H9 (cell line): Measurements from ENCODE around the gene ARRDC2. TPM values are rescaled to one million over a fixed set of nuclear protein-coding genes. Genes with fewer than 3 reads are reported as not detected.

Source experiments
- DNase-seq: peaks from one replicate; pipeline ENCODE4 v3.0.0-alpha.2; 2017
- H2AFZ ChIP-seq: one replicate; pipeline ENCODE4 v1.6.1; 2013; ENCODE audit warnings: mild to moderate bottlenecking, low read length, control low read depth, moderate library complexity
- H2AK5ac ChIP-seq: 2 replicates; pipeline ENCODE4 v1.6.1; 2013; ENCODE audit warnings: low read length, control low read depth, mixed read lengths; ENCODE audit not compliant: insufficient read length
- H2BK120ac ChIP-seq: one replicate; pipeline ENCODE4 v1.6.1; 2013; ENCODE audit warnings: low read depth, mild to moderate bottlenecking, low read length, control low read depth, inconsistent platforms; ENCODE audit not compliant: poor library complexity, severe bottlenecking
- H2BK12ac ChIP-seq: 2 replicates; pipeline ENCODE4 v1.6.1; 2013; ENCODE audit warnings: low read length, control low read depth, mixed read lengths, low read depth; ENCODE audit not compliant: insufficient read length
- H2BK15ac ChIP-seq: 2 replicates; pipeline ENCODE4 v1.6.1; 2013; ENCODE audit warnings: low read depth, low read length, control low read depth
- H2BK20ac ChIP-seq: one replicate; pipeline ENCODE4 v1.6.1; 2013; ENCODE audit warnings: low read depth, mild to moderate bottlenecking, low read length, control low read depth, inconsistent platforms; ENCODE audit not compliant: poor library complexity, severe bottlenecking
- H2BK5ac ChIP-seq: 2 replicates; pipeline ENCODE4 v1.6.1; 2013; ENCODE audit warnings: low read length, control low read depth, mixed read lengths; ENCODE audit not compliant: insufficient read length
- H3K14ac ChIP-seq: 2 replicates; pipeline ENCODE4 v1.6.1; 2013; ENCODE audit warnings: low read length, control low read depth; ENCODE audit not compliant: insufficient read depth
- H3K18ac ChIP-seq: 2 replicates; pipeline ENCODE4 v1.6.1; 2013; ENCODE audit warnings: low read depth, mild to moderate bottlenecking, mixed read lengths, low read length, control low read depth; ENCODE audit not compliant: insufficient read length
- H3K23ac ChIP-seq: 2 replicates; pipeline ENCODE4 v1.6.1; 2013; ENCODE audit warnings: low read length, control low read depth, mixed read lengths, low read depth; ENCODE audit not compliant: insufficient read length
- H3K23me2 ChIP-seq: 2 replicates; pipeline ENCODE4 v1.6.1; 2013; ENCODE audit warnings: low read depth, mild to moderate bottlenecking, mixed read lengths, low read length, control low read depth; ENCODE audit not compliant: insufficient read length, poor library complexity, severe bottlenecking
- H3K27ac ChIP-seq: 2 replicates; pipeline ENCODE4 v1.5.1; 2013; ENCODE audit warnings: low read length, control low read depth, mixed read lengths, low read depth; ENCODE audit not compliant: insufficient read length
- H3K27me3 ChIP-seq: 2 replicates; pipeline ENCODE4 v1.6.1; 2013; ENCODE audit warnings: low read length, control low read depth, inconsistent platforms; ENCODE audit not compliant: insufficient read depth
- H3K4ac ChIP-seq: 2 replicates; pipeline ENCODE4 v1.6.1; 2013; ENCODE audit warnings: low read depth, mild to moderate bottlenecking, control low read depth, inconsistent platforms, low read length, moderate library complexity
- H3K4me1 ChIP-seq: 2 replicates; pipeline ENCODE4 v1.6.1; 2013; ENCODE audit warnings: low read length, control low read depth, inconsistent platforms; ENCODE audit not compliant: insufficient read depth
- H3K4me2 ChIP-seq: 2 replicates; pipeline ENCODE4 v1.6.1; 2013; ENCODE audit warnings: low read length, control low read depth, mixed read lengths; ENCODE audit not compliant: insufficient read length, insufficient read depth
- H3K56ac ChIP-seq: 2 replicates; pipeline ENCODE4 v1.6.1; 2013; ENCODE audit warnings: low read depth, mild to moderate bottlenecking, mixed read lengths, low read length, control low read depth; ENCODE audit not compliant: insufficient read length
- H3K79me1 ChIP-seq: 2 replicates; pipeline ENCODE4 v1.6.1; 2013; ENCODE audit warnings: low read depth, mild to moderate bottlenecking, moderate library complexity, low read length, control low read depth, inconsistent platforms; ENCODE audit not compliant: insufficient read depth, poor library complexity, severe bottlenecking
- H3K79me2 ChIP-seq: 2 replicates; pipeline ENCODE4 v1.6.1; 2013; ENCODE audit warnings: low read length, control low read depth, inconsistent platforms; ENCODE audit not compliant: insufficient read depth
- H3K9ac ChIP-seq: 2 replicates; pipeline ENCODE4 v1.6.1; 2013; ENCODE audit warnings: low read length, control low read depth, mixed read lengths; ENCODE audit not compliant: insufficient read length; ENCODE audit errors: extremely low read depth
- H3K9me3 ChIP-seq: one replicate; pipeline ENCODE4 v1.6.1; 2013; ENCODE audit warnings: low read depth, low read length, inconsistent platforms; ENCODE audit not compliant: control insufficient read depth
- H3T11ph ChIP-seq: one replicate; pipeline ENCODE4 v1.6.1; 2013; ENCODE audit warnings: mild to moderate bottlenecking, low read length, control low read depth, inconsistent platforms
- H4K20me1 ChIP-seq: one replicate; pipeline ENCODE4 v1.6.1; 2013; ENCODE audit not compliant: control insufficient read depth, insufficient read length, insufficient read depth
- H4K5ac ChIP-seq: 2 replicates; pipeline ENCODE4 v1.6.1; 2013; ENCODE audit warnings: low read depth, mild to moderate bottlenecking, mixed read lengths, low read length, control low read depth; ENCODE audit not compliant: insufficient read length
- H4K8ac ChIP-seq: replicated peaks from 2 replicates; pipeline ENCODE4 v1.6.1; 2013; ENCODE audit warnings: low read length, control low read depth, mixed read lengths, low read depth; ENCODE audit not compliant: insufficient read length
- H4K91ac ChIP-seq: 2 replicates; pipeline ENCODE4 v1.6.1; 2013; ENCODE audit warnings: low read depth, mild to moderate bottlenecking, moderate library complexity, mixed read lengths, low read length, control low read depth; ENCODE audit not compliant: insufficient read length
- H3K27ac Mint-ChIP-seq, 3 experiments: 2 replicates in 2 of 3; 3 replicates in 1 of 3; pipeline ENCODE4 v1.8.0; 2020 to 2021; ENCODE audit warnings: mixed read lengths in 3 of 3, mild to moderate bottlenecking in 1 of 3, moderate library complexity in 1 of 3
- H3K27me3 Mint-ChIP-seq: 2 replicates; pipeline ENCODE4 v1.8.0; 2021; ENCODE audit warnings: low read depth, mild to moderate bottlenecking, moderate library complexity, mixed read lengths
- H3K36me3 Mint-ChIP-seq, 3 experiments: 2 replicates in 2 of 3; 3 replicates in 1 of 3; pipeline ENCODE4 v1.8.0; 2020 to 2021; ENCODE audit warnings: low read depth in 3 of 3, mixed read lengths in 3 of 3; ENCODE audit not compliant: insufficient read depth in 1 of 3
- H3K4me1 Mint-ChIP-seq, 2 experiments: 2 replicates each; pipeline ENCODE4 v1.8.0; 2020; ENCODE audit warnings: mixed read lengths in 2 of 2
- H3K4me3 Mint-ChIP-seq, 2 experiments: 2 replicates in 1 of 2; 3 replicates in 1 of 2; pipeline ENCODE4 v1.8.0; 2020 to 2021; ENCODE audit warnings: mild to moderate bottlenecking in 2 of 2, mixed read lengths in 2 of 2, moderate library complexity in 1 of 2
- H3K9me3 Mint-ChIP-seq, 2 experiments: 2 replicates in 1 of 2; 3 replicates in 1 of 2; pipeline ENCODE4 v1.8.0; 2020; ENCODE audit warnings: mild to moderate bottlenecking in 2 of 2, mixed read lengths in 2 of 2, moderate library complexity in 1 of 2
- CTCF ChIP-seq: fragments of 200-600 bp; sonication (generic); conservative IDR thresholded peaks from 3 replicates; pipeline ENCODE4 v1.8.0; 2021; ENCODE audit warnings: antibody characterized with exemption, mild to moderate bottlenecking
- WGBS: extraction: QIAGEN DNeasy Blood & Tissue Kit; methylation state at CpG from one replicate; pipeline ENCODE4 v1.1.7; 2013; ENCODE audit warnings: missing lambda C conversion rate, low lambda C conversion rate, mixed read lengths; ENCODE audit not compliant: insufficient read length; ENCODE audit errors: extremely low coverage; 5-methylcytosine and 5-hydroxymethylcytosine counted together
- total RNA-seq: library from RNA; stranded (reverse); gene quantifications from 2 replicates; pipeline ENCODE4 v1.2.1, GENCODE V29; 2021

ARRDC2 gene
- total RNA-seq, 1 experiment from 2014 or later = 10.5 TPM

GRCh38 chr19:18055967-18056366 lies 48.0 kb downstream of the ARRDC2 start:
- Histone ChIP-seq H3K79me2 (no peaks in the 10 kb centered on the region), H3K23me2 (no peaks in the 10 kb centered on the region), H3K4me2 (no peak overlapping the region), H2BK120ac (no peak overlapping the region), H4K20me1 (no peaks in the 10 kb centered on the region), H2BK20ac (no peak overlapping the region), H2BK15ac (no peak overlapping the region), H4K91ac (no peak overlapping the region), H2BK12ac (no peak overlapping the region), H2AFZ (no peak overlapping the region), H3K18ac (no peak overlapping the region), H3K27ac (no peak overlapping the region), H3K79me1 (no peaks in the 10 kb centered on the region), H4K5ac (no peak overlapping the region), H3K4me1 (no peaks in the 10 kb centered on the region), H3K4ac (no peak overlapping the region), H3K23ac (no peak overlapping the region), H3T11ph (no peak overlapping the region), H3K9me3 (no peaks in the 10 kb centered on the region), H4K8ac (no peak overlapping the region), H3K14ac (no peak overlapping the region), H2BK5ac (no peak overlapping the region), H2AK5ac (no peak overlapping the region), H3K56ac (no peak overlapping the region), H3K27me3 (no peaks in the 10 kb centered on the region), H3K9ac (no peak overlapping the region)
- H3K4me1 Mint-ChIP-seq = peaks cover 0 to 15% of the 10 kb centered on the region in 2 experiments; a peak in 3 of 4 replicates
- WGBS = no CpG with 5 or more reads among the region's 5 CpGs
- no peak overlapping the region for H3K27ac Mint-ChIP-seq
- H3K36me3 Mint-ChIP-seq = no peaks in the 10 kb centered on the region
- DNase-seq = no peak
- no peak for TF ChIP-seq CTCF
- H3K4me3 Mint-ChIP-seq = no peak overlapping the region
- peaks cover 5% of the 10 kb centered on the region; the same call in 1 of the 2 replicates for H3K27me3 Mint-ChIP-seq
- no peaks in the 10 kb centered on the region; a peak in 1 of 5 replicates for H3K9me3 Mint-ChIP-seq
